ENCODE results near the gene IFNW1.
A peak's percentile ranks its signal among the peaks of the same experiment; 100 is the strongest.

Gene IFNW1

GRCh38 chr9:21102305-21102704 lies 39.3 kb downstream of the IFNW1 start:
- Histone ChIP-seq H3K9ac (ENCODE audit: low read length) (no peak overlapping the region), H3K9me3 (ENCODE audit: control insufficient read depth, low read length) (no peaks in the 10 kb centered on the region), H3K4me3 (ENCODE audit: low read length) (no peak overlapping the region), H3K27me3 (replicated peaks; ENCODE audit: control insufficient read depth, insufficient read depth, low read length) (no peaks in the 10 kb centered on the region), H3K36me3 (ENCODE audit: control insufficient read depth, insufficient read depth, low read length, severe bottlenecking) (no peaks in the 10 kb centered on the region), H3K4me1 (ENCODE audit: control insufficient read depth, insufficient read depth, low read length) (no peaks in the 10 kb centered on the region)
- DNase-seq (ENCODE audit: low read depth) = peak; percentile 5

- DNase-seq (ENCODE audit: low read depth) = no peak
- Histone ChIP-seq H3K9me3 (ENCODE audit: control insufficient read depth, low read length) (no peaks in the 10 kb centered on the region), H3K4me1 (ENCODE audit: control insufficient read depth, insufficient read depth, low read length) (peaks cover 12% of the 10 kb centered on the region), H3K9ac (ENCODE audit: low read length) (no peak overlapping the region), H3K36me3 (ENCODE audit: control insufficient read depth, insufficient read depth, low read length, severe bottlenecking) (no peaks in the 10 kb centered on the region), H3K27me3 (replicated peaks; ENCODE audit: control insufficient read depth, insufficient read depth, low read length) (no peaks in the 10 kb centered on the region), H3K4me3 (ENCODE audit: low read length) (no peak overlapping the region)
Measured at GRCh38 chr9:21097817-21098216, 43.8 kb downstream of the IFNW1 start.

- no peak overlapping the region for H3K9ac ChIP-seq (ENCODE audit: low read length)
- no peak for DNase-seq (ENCODE audit: low read depth)
- no peaks in the 10 kb centered on the region for H3K36me3 ChIP-seq (ENCODE audit: control insufficient read depth, insufficient read depth, low read length, severe bottlenecking)
- H3K4me3 ChIP-seq (ENCODE audit: low read length) = no peak overlapping the region
- peaks cover 12% of the 10 kb centered on the region for H3K4me1 ChIP-seq (ENCODE audit: control insufficient read depth, insufficient read depth, low read length)
- H3K9me3 ChIP-seq (ENCODE audit: control insufficient read depth, low read length) = no peaks in the 10 kb centered on the region
- H3K27me3 ChIP-seq (replicated peaks; ENCODE audit: control insufficient read depth, insufficient read depth, low read length) = no peaks in the 10 kb centered on the region
Measured at GRCh38 chr9:21096901-21097255, 44.8 kb downstream of the IFNW1 start.

GRCh38 chr9:21096172-21096900 lies 45.3 kb downstream of the IFNW1 start:
- peak overlapping the region; percentile 69 for H3K4me3 ChIP-seq (ENCODE audit: low read length)
- H3K9me3 ChIP-seq (ENCODE audit: control insufficient read depth, low read length) = no peaks in the 10 kb centered on the region
- H3K9ac ChIP-seq (ENCODE audit: low read length) = peak overlapping the region; percentile 39
- H3K4me1 ChIP-seq (ENCODE audit: control insufficient read depth, insufficient read depth, low read length) = peaks cover 12% of the 10 kb centered on the region
- DNase-seq (ENCODE audit: low read depth) = peak; percentile 73
- H3K27me3 ChIP-seq (replicated peaks; ENCODE audit: control insufficient read depth, insufficient read depth, low read length) = no peaks in the 10 kb centered on the region
- no peaks in the 10 kb centered on the region for H3K36me3 ChIP-seq (ENCODE audit: control insufficient read depth, insufficient read depth, low read length, severe bottlenecking)

- Histone ChIP-seq H3K9me3 (ENCODE audit: control insufficient read depth, low read length) (no peaks in the 10 kb centered on the region), H3K4me1 (ENCODE audit: control insufficient read depth, insufficient read depth, low read length) (peaks cover 12% of the 10 kb centered on the region), H3K4me3 (ENCODE audit: low read length) (no peak overlapping the region), H3K9ac (ENCODE audit: low read length) (no peak overlapping the region), H3K27me3 (replicated peaks; ENCODE audit: control insufficient read depth, insufficient read depth, low read length) (no peaks in the 10 kb centered on the region), H3K36me3 (ENCODE audit: control insufficient read depth, insufficient read depth, low read length, severe bottlenecking) (no peaks in the 10 kb centered on the region)
- DNase-seq (ENCODE audit: low read depth) = peak; percentile 12
Measured at GRCh38 chr9:21095561-21095960, 46.1 kb downstream of the IFNW1 start.
